ENCODE results near the gene HDAC4.

GRCh38 chr2:239411117-239411516 is 10.3 kb upstream of the HDAC4 start:
- TF ChIP-seq CTCF (IDR thresholded peaks at IDR 0.05; ENCODE audit: low read length), result no peak
- no peak for TF ChIP-seq EZH2 (IDR thresholded peaks at IDR 0.05; ENCODE audit: borderline replicate concordance, low read length)
